Measurements from ENCODE around the gene GALNTL6. TPM values are rescaled to one million over a fixed set of nuclear protein-coding genes. Genes with fewer than 3 reads are reported as not detected.

GALNTL6 gene
- total RNA-seq, 2 donors from 2014 or later, result 0.71 TPM; not detected in 1

DNA sequence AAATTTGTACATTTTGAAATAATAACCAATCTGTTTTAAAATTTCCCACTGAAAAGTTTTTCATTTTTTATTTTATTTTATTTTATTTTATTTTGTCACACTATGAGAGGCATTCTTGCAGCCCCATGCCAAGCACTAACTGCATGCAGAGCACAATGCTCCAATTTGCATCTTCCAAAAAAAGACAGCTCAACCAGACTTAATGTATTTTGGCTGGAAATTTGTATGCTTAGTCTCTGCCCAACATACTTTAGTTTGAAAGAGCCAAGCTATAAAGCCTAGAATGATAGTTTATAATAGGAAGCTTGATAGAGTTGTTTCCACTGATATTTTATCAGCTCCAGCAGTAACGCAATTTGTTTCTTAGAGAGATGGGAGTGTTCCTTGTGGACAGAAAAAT is 235.5 kb downstream of the GALNTL6 start:
- whole genome bisulfite sequencing, 2 experiments (ENCODE audit: insufficient coverage in 1 of 2, insufficient read length in 1 of 2), result 93 to 96% methylated on average over 1 of the region's 1 CpG
- no peaks in the 10 kb centered on the region for H3K27me3 Mint-ChIP-seq (ENCODE audit: insufficient read depth)

DNA sequence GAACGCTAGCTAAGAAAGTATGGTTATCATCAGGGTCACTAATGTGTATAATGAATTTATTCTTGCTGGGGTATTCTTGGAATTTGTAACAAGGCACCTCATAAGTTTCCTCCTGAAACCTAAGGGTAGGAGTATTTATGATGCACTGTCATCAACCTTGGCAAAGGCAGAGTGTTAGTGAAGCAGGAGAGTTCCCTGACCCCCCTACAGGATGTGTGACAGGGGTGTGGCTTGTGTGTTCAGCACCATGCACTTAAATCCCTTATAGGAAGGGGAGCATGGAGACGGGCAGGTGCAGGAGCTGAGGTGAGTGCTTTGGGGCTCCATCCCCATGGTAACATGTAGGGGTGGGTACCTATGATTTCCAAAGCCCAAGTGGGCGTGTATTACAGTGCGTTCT is 237.7 kb downstream of the GALNTL6 start:
- Histone ChIP-seq H3K4me1 (ENCODE audit: control insufficient read depth, insufficient read depth, low read length) (no peaks in the 10 kb centered on the region), H3K4me3 (ENCODE audit: low read length) (no peak overlapping the region)
- H3K27ac Mint-ChIP-seq, result no peak overlapping the region

More for the DNA sequence above, 235.5 kb downstream of the GALNTL6 start:
- Mint-ChIP-seq H3K27ac (no peak overlapping the region), H3K4me1 (peaks cover 4% of the 10 kb centered on the region), H3K9me3 (peaks cover 5% of the 10 kb centered on the region), H3K4me3 (no peak overlapping the region), H3K36me3 (ENCODE audit: low read depth) (no peaks in the 10 kb centered on the region)
- no peak overlapping the region for H3K27ac ChIP-seq (ENCODE audit: low read depth, low read length)
- no peaks in the 10 kb centered on the region for H3K36me3 ChIP-seq (ENCODE audit: control insufficient read depth, insufficient read depth, low read length)
- no peaks in the 10 kb centered on the region for H3K4me1 ChIP-seq (ENCODE audit: control insufficient read depth, insufficient read depth, low read length)
- H3K9me3 ChIP-seq (ENCODE audit: control insufficient read depth, low read length), result no peaks in the 10 kb centered on the region
- TF ChIP-seq, protein P1, sequence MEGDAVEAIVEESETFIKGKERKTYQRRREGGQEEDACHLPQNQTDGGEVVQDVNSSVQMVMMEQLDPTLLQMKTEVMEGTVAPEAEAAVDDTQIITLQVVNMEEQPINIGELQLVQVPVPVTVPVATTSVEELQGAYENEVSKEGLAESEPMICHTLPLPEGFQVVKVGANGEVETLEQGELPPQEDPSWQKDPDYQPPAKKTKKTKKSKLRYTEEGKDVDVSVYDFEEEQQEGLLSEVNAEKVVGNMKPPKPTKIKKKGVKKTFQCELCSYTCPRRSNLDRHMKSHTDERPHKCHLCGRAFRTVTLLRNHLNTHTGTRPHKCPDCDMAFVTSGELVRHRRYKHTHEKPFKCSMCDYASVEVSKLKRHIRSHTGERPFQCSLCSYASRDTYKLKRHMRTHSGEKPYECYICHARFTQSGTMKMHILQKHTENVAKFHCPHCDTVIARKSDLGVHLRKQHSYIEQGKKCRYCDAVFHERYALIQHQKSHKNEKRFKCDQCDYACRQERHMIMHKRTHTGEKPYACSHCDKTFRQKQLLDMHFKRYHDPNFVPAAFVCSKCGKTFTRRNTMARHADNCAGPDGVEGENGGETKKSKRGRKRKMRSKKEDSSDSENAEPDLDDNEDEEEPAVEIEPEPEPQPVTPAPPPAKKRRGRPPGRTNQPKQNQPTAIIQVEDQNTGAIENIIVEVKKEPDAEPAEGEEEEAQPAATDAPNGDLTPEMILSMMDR (conservative IDR thresholded peaks at IDR 0.05), result no peak
- no peak overlapping the region for H3K4me3 ChIP-seq (ENCODE audit: low read length)
- H3K9ac ChIP-seq (ENCODE audit: extremely low read depth, low read length, poor library complexity, severe bottlenecking), result no peak overlapping the region
- no peak for DNase-seq
- no peaks in the 10 kb centered on the region for H3K27me3 ChIP-seq (ENCODE audit: control insufficient read depth, insufficient read depth, low read length, poor library complexity, severe bottlenecking)

DNA sequence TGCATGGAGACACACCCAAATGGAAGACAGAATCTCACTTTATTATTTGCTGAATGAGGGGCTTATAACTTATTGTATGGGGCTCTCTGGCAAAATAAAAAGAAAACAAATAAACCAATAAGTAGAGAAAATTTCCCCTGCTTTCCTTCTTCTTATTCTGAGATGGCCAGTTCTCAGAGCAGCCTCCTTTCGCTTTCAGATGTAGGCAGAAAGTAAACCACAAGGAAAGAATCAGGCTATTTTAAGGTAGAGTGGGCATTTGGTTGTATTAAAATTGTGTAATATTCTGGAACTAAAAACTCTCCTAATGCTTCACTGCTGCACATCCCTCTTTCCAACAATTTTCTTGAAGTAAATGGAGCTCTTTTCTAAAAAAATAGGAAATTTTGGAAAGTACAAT is 241.8 kb downstream of the GALNTL6 start:
- H3K4me3 ChIP-seq (ENCODE audit: low read length), result no peak overlapping the region
- TF ChIP-seq, protein P1 (conservative IDR thresholded peaks at IDR 0.05), result no peak
- Mint-ChIP-seq H3K27me3 (ENCODE audit: insufficient read depth) (no peaks in the 10 kb centered on the region), H3K4me3 (no peak overlapping the region), H3K36me3 (ENCODE audit: low read depth) (no peaks in the 10 kb centered on the region), H3K9me3 (peaks cover 5% of the 10 kb centered on the region), H3K4me1 (no peaks in the 10 kb centered on the region), H3K27ac (no peak overlapping the region)
- H3K9me3 ChIP-seq (ENCODE audit: control insufficient read depth, low read length), result no peaks in the 10 kb centered on the region
- no peaks in the 10 kb centered on the region for H3K36me3 ChIP-seq (ENCODE audit: control insufficient read depth, insufficient read depth, low read length)
- DNase-seq, result no peak
- H3K4me1 ChIP-seq (ENCODE audit: control insufficient read depth, insufficient read depth, low read length), result no peaks in the 10 kb centered on the region
- H3K27me3 ChIP-seq (ENCODE audit: control insufficient read depth, insufficient read depth, low read length, poor library complexity, severe bottlenecking), result no peaks in the 10 kb centered on the region
- 82% methylated on average over 1 of the region's 1 CpG; no CpG with 5 or more reads in 1 of the 2 experiments for WGBS, 2 experiments (ENCODE audit: insufficient coverage in 1 of 2, insufficient read length in 1 of 2)
- no peak overlapping the region for H3K9ac ChIP-seq (ENCODE audit: extremely low read depth, low read length, poor library complexity, severe bottlenecking)
- H3K27ac ChIP-seq (ENCODE audit: low read depth, low read length), result no peak overlapping the region

More for the DNA sequence above, 237.7 kb downstream of the GALNTL6 start:
- no peak for DNase-seq
- no peaks in the 10 kb centered on the region for H3K9me3 ChIP-seq (ENCODE audit: control insufficient read depth, low read length)
- H3K36me3 ChIP-seq (ENCODE audit: control insufficient read depth, insufficient read depth, low read length), result no peaks in the 10 kb centered on the region
- peaks cover 5% of the 10 kb centered on the region for H3K9me3 Mint-ChIP-seq
- peaks cover 4% of the 10 kb centered on the region for H3K4me1 Mint-ChIP-seq
- no peaks in the 10 kb centered on the region for H3K27me3 Mint-ChIP-seq (ENCODE audit: insufficient read depth)
- no peaks in the 10 kb centered on the region for H3K36me3 Mint-ChIP-seq (ENCODE audit: low read depth)
- H3K9ac ChIP-seq (ENCODE audit: extremely low read depth, low read length, poor library complexity, severe bottlenecking), result no peak overlapping the region
- no peak overlapping the region for H3K27ac ChIP-seq (ENCODE audit: low read depth, low read length)
- H3K27me3 ChIP-seq (ENCODE audit: control insufficient read depth, insufficient read depth, low read length, poor library complexity, severe bottlenecking), result no peaks in the 10 kb centered on the region
- TF ChIP-seq, protein P1 (conservative IDR thresholded peaks at IDR 0.05), result no peak
- WGBS, 2 experiments (ENCODE audit: insufficient coverage in 1 of 2, insufficient read length in 1 of 2), result 94 to 100% methylated on average over 3 to 4 of the region's 4 CpGs
- H3K4me3 Mint-ChIP-seq, result no peak overlapping the region

Data from endodermal cell (in vitro differentiated cells).